Measurements from ENCODE around the gene PSMD5. TPM values are rescaled to one million over a fixed set of nuclear protein-coding genes. Genes with fewer than 3 reads are reported as not detected.

PSMD5 gene
- total and polyA plus RNA-seq, 8 donors, result 14.8 to 39.1 (median 21.2) TPM

- Histone ChIP-seq H3K4me1 (peaks cover under 1 to 6% (median 4%) of the 10 kb centered on the region in 4 donors), H3K27me3 (no peaks in the 10 kb centered on the region), H3K27ac (no peak overlapping the region), H3K36me3 (peaks cover 38 to 94% (median 82%) of the 10 kb centered on the region in 4 donors), H3K9me3 (no peaks in the 10 kb centered on the region), H3K4me3 (no peak overlapping the region)
- no peak for DNase-seq
- WGBS, 5 donors, result 93 to 98% (median 94%) methylated on average over 12 of the region's 12 CpGs
- TF ChIP-seq POLR2A (IDR thresholded peaks at IDR 0.05) (no peak), EP300 (IDR thresholded peaks at IDR 0.05) (no peak), CTCF (IDR thresholded peaks at IDR 0.05) (no peak), POLR2AphosphoS5 (IDR thresholded peaks at IDR 0.05) (no peak)
- intact Hi-C loops (cut with DNase I; ENCODE audit: low total_unique reads), result no loop called here
Measured at GRCh38 chr9:120862452-120862851, 19.7 kb upstream of the PSMD5 start.

GRCh38 chr9:120861935-120862334 is 19.2 kb upstream of the PSMD5 start:
- TF ChIP-seq POLR2A (IDR thresholded peaks at IDR 0.05) (no peak), POLR2AphosphoS5 (IDR thresholded peaks at IDR 0.05) (no peak), CTCF (IDR thresholded peaks at IDR 0.05) (no peak), EP300 (IDR thresholded peaks at IDR 0.05) (no peak)
- 95 to 98% (median 97%) methylated on average over 6 of the region's 6 CpGs for WGBS, 5 donors
- intact Hi-C loops (cut with DNase I; ENCODE audit: low total_unique reads), result no loop called here

GRCh38 chr9:120860083-120860482 is 17.4 kb upstream of the PSMD5 start:
- Histone ChIP-seq H3K4me1 (peaks cover 7 to 21% (median 17%) of the 10 kb centered on the region in 4 donors), H3K9me3 (no peaks in the 10 kb centered on the region), H3K36me3 (peaks cover 44 to 86% (median 75%) of the 10 kb centered on the region in 4 donors), H3K27me3 (no peaks in the 10 kb centered on the region), H3K4me3 (no peak overlapping the region), H3K27ac (no peak overlapping the region)
- DNase-seq, result no peak
- TF ChIP-seq EP300 (IDR thresholded peaks at IDR 0.05) (no peak), POLR2AphosphoS5 (IDR thresholded peaks at IDR 0.05) (no peak), CTCF (IDR thresholded peaks at IDR 0.05) (no peak), POLR2A (IDR thresholded peaks at IDR 0.05) (no peak)
- WGBS, 5 donors, result 80 to 94% (median 90%) methylated on average over 9 to 11 of the region's 11 CpGs
- intact Hi-C loops (cut with DNase I; ENCODE audit: low total_unique reads), result no loop called here

More at GRCh38 chr9:120861935-120862334, 19.2 kb upstream of the PSMD5 start:
- H3K36me3 ChIP-seq, result peaks cover 43 to 95% (median 86%) of the 10 kb centered on the region in 4 donors
- H3K27me3 ChIP-seq, result no peaks in the 10 kb centered on the region
- no peaks in the 10 kb centered on the region for H3K9me3 ChIP-seq
- DNase-seq, result no peak
- no peak overlapping the region for H3K4me3 ChIP-seq
- H3K27ac ChIP-seq, result no peak overlapping the region
- H3K4me1 ChIP-seq, result peaks cover 6 to 11% (median 10%) of the 10 kb centered on the region in 4 donors

- no peaks in the 10 kb centered on the region for H3K27me3 ChIP-seq
- no peak overlapping the region for H3K4me3 ChIP-seq
- no peak for DNase-seq
- intact Hi-C loops (cut with DNase I; ENCODE audit: low total_unique reads), result no loop called here
- H3K9me3 ChIP-seq, result no peaks in the 10 kb centered on the region
- H3K27ac ChIP-seq, result no peak overlapping the region
- H3K36me3 ChIP-seq, result peaks cover 44 to 82% (median 74%) of the 10 kb centered on the region in 4 donors
- 75 to 90% (median 82%) methylated on average over 6 of the region's 6 CpGs for WGBS, 5 donors
- TF ChIP-seq EP300 (IDR thresholded peaks at IDR 0.05) (no peak), POLR2A (IDR thresholded peaks at IDR 0.05) (no peak), POLR2AphosphoS5 (IDR thresholded peaks at IDR 0.05) (no peak), CTCF (IDR thresholded peaks at IDR 0.05) (no peak)
- H3K4me1 ChIP-seq, result peaks cover 7 to 21% (median 17%) of the 10 kb centered on the region in 4 donors
Measured at GRCh38 chr9:120859361-120859760, 16.6 kb upstream of the PSMD5 start.
